HL-60 (cell line): Measurements from ENCODE around the gene PDE4C.

Experiments
- GABPA ChIP-seq: IDR thresholded peaks from 2 replicates; pipeline ENCODE4 v1.6.1; 2012; ENCODE audit warnings: low read depth
- POLR2AphosphoS5 ChIP-seq: IDR thresholded peaks from 2 replicates; pipeline ENCODE4 v1.6.1; 2012; ENCODE audit warnings: low read depth
- TF ChIP-seq, protein P1 (sequence below): IDR thresholded peaks from one replicate; pipeline ENCODE4 v1.5.1; 2011; ENCODE audit warnings: low read length, control low read depth, inconsistent platforms; ENCODE audit not compliant: insufficient read depth

DNA sequence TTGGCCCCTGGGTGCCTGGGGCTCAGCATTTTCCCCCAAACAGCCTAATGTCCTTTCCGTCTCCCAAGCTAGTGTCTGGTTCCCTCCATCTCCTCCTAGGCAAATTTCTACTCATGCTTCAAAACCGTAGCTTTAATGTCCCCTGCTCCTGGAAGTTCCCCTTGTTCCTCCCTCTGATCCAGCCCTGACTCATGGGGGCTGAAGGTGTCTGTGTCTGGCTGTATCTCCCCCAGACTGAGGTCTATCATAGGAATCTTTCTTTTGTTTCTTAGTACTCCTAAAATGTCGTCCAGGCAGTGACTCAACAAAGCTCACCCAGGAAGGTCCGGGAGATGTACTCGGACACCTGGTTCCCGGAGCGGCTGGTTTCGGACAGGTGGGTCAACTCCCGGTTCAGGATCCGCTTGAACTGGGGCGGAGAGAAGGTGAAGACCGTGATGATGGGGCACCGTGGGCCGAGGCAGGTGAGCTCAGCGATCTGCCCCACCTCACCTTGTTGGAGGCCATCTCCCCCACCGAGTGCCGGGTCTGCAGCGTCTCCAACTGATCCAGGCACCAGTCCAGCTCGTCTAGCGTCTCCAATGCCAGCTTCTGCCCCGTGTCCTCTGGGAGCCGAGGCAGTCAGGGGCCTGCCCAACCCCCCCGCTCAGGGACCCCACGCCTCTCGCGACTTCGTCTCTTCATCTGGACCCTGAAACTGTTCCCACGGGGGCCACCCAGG is 6.2 kb downstream of the PDE4C start:
- TF ChIP-seq POLR2AphosphoS5 = no peak
- TF ChIP-seq GABPA = no peak
- TF ChIP-seq, protein P1, sequence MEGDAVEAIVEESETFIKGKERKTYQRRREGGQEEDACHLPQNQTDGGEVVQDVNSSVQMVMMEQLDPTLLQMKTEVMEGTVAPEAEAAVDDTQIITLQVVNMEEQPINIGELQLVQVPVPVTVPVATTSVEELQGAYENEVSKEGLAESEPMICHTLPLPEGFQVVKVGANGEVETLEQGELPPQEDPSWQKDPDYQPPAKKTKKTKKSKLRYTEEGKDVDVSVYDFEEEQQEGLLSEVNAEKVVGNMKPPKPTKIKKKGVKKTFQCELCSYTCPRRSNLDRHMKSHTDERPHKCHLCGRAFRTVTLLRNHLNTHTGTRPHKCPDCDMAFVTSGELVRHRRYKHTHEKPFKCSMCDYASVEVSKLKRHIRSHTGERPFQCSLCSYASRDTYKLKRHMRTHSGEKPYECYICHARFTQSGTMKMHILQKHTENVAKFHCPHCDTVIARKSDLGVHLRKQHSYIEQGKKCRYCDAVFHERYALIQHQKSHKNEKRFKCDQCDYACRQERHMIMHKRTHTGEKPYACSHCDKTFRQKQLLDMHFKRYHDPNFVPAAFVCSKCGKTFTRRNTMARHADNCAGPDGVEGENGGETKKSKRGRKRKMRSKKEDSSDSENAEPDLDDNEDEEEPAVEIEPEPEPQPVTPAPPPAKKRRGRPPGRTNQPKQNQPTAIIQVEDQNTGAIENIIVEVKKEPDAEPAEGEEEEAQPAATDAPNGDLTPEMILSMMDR = no peak
